GM18873 (cell line): ENCODE measurements around the gene SVOPL.
"Not testable (repeated sequence)": the region's sequence is repeated elsewhere in the genome, so short reads cannot be mapped to it uniquely, and the experiment has no call there.

ENCODE experiments used
- ATAC-seq: cut with Tn5 transposase; IDR thresholded peaks from one replicate; pipeline ENCODE4 v1.9.1; 2021; ENCODE audit warnings: mild to moderate bottlenecking, moderate library complexity, moderate number of reproducible peaks; ENCODE audit not compliant: unreplicated experiment, low FRiP score

SVOPL gene

GRCh38 chr7:138701537-138701923, 368 bp upstream of the SVOPL start:
- no peak for ATAC-seq

- no peak for ATAC-seq
Measured at GRCh38 chr7:138699661-138700060, 1.5 kb downstream of the SVOPL start.

DNA sequence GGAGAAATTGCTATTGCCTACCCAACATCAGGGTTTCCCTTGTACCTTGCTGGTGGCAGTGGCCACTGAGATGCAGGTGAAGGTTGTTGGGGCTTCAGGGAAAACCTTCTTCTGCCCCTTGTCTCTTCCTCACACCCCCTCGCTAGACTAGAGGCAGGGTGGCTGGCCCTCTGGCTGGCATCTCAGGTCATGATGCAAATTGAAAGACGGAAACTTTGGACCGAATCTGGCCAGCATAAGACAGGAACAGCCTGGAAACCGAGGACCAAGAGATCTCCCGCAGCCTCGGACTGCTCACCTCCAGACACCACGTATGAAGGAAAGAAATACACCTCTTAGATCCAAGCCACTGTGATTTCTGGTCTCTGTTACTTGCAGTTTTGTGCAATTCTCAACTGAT, 2.9 kb downstream of the SVOPL start:
- no peak for ATAC-seq

DNA sequence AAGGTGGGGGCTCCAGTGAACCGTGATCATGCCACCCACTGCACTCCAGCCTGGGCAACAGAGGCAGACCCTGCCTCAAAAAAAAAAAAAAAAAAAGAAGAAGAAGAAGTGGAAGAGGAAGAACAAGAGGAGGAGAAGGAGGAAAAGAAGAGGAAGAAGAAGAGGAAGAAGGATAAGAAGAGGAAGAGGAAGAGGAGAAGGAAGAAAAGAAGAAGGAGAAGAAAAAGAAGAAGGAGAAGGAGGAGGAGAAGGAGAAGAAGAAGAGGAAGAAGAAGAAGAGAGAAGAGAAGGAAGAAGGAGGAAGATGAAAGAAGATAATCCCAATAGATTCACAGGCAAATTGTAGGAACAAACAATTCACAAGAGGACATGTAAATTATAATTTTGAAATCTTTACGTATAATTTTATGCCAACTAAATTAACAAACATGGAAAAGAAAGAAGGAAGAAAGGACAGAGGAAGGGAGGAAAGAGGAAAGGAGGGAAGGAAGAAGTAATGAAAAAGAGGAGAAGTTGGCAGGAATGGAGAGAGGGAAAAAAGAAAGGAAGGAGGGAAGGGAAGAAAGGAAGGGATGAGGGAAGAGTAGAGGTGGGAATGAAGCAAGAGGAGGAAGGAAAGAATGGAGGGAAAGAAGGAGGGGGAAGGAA, 3.5 kb downstream of the SVOPL start:
- no peak for ATAC-seq

GRCh38 chr7:138695776-138696175, 5.4 kb downstream of the SVOPL start:
- ATAC-seq, result not testable (repeated sequence)

DNA sequence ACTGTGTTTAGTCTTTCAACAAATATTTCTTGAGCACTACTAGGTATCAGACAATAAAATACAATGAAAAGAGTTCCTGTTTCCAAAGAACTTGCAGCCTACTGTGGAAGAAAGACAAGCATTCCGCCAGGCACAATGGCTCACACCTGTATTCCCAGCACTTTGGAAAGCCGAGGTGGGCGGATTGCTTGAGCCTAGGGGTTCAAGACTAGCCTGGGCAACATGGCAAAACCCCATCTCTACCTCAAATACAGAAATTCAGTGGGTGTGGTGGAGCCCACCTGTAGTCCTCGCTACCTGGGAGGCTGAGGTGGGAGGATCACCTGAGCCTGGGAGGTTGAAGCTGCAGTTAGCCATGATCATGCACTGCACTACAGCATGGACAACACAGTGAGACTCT, 6.1 kb downstream of the SVOPL start:
- ATAC-seq, result no peak

- no peak for ATAC-seq
Measured at GRCh38 chr7:138691178-138691577, 10.0 kb downstream of the SVOPL start.

DNA sequence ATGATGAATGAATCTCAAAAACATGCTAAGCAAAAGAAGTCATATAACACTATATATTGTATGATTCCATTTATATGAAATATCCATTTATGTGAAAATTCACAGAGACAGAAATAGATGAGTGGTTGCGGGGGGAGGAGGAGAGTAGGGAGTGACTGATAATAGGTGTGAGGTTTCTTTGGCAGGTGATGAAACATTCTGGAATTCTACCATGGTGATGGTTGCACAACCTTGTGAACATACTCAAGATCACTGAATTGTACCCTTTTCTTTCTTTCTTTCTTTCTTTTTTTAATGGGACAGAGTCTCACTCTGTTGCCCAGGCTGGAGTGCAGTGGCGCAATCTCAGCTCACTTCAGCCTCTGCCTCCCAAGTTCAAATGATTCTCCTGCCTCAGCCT, 10.7 kb downstream of the SVOPL start:
- ATAC-seq, result no peak

DNA sequence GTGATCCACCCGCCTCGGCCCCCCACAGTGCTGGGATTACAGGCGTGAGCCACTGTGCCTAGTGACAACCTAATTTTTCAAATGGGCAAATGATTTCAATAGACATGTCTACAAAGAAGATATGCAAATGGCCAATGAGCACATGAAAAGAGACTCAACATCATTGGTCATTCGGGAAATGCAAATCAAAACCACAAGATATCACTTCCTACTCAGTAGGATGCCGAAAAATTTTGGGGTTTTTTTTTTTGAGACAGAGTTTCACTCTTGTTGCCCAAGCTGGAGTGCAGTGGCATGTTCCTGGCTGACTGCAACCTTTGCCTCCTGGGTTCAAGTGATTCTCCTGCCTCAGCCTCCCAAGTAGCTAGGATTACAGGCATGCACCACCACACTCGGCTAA, 13.1 kb downstream of the SVOPL start:
- ATAC-seq, result not testable (repeated sequence)

- no peak for ATAC-seq
Measured at GRCh38 chr7:138684340-138684739, 16.8 kb downstream of the SVOPL start.

DNA sequence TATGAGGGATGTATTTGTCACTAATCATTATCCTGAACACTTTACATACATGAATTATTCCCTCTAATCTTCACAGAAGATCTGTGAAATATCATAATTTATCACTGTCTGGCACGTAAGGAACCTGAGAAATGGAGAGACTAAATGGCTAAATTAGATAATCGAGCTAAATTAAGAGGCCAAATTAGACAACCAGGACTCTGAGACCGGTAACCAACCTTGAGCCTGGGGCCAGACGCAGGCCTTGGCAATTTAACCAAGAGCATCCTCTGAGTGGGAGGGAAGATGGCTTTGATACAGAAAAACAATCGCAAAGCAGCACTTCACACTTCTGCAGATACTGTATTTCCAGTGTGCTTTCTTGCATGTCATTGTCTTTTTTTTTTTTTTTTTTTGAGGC, 21.4 kb downstream of the SVOPL start:
- no peak for ATAC-seq

GRCh38 chr7:138670594-138670993, 30.6 kb downstream of the SVOPL start:
- no peak for ATAC-seq

DNA sequence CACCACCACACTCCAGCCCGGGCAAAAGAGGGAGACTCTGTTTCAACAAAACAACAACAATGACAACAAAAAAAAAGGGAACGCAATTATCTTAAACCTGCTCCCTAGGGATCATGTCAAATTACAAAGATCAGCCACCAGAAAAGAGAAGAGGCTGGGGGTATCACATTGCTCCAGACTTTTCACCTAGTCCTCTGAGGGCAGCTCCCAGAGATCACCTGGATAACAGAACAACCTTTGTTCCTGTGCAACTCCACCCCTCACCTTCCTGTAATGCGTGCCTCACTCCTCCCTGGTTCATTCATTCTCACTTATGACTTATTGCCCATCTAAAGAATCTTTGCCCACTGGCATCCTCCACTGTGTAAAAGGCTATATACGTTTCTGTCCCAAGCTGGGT, 31.8 kb downstream of the SVOPL start:
- no peak for ATAC-seq

DNA sequence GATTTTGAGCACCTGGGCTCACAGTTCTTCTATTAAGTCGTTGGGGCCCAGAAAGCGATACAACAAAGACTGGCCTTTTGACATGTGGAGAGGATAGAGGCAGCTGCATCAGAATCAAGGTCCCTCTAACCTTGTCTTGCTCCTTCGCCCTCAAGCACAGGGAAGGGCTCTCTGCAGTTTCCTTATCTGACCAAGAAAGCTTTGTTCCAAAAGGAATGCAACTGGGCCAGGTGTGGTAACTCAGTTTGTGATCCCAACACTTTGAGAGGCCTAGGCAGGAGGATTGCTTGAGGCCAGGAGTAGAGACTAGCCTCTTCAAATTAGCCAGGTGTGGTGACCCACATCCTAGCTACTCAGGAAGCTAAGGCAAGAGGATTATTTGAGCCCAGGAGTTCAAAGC, 32.2 kb downstream of the SVOPL start:
- no peak for ATAC-seq

DNA sequence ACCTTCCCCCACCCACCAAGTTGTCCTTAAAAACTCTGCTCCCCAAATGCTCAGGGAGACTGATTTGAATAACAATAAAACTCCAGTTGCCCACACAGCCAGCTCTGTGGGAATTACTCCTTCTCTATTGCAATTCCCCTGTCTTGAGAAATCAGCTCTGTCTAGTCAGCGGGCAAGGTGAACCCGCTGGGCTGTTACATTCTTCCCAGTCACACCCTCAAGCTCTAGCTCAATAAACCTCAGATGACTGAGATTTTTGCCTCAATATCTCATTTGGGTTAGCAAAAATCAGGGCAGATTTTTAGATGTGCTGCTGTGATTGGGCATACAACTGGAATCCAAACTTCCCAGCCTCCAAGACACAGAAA, 32.9 kb downstream of the SVOPL start:
- no peak for ATAC-seq

- ATAC-seq, result no peak
Measured at GRCh38 chr7:138667535-138668228, 33.5 kb downstream of the SVOPL start.

GRCh38 chr7:138666385-138666784, 34.8 kb downstream of the SVOPL start:
- ATAC-seq, result no peak

DNA sequence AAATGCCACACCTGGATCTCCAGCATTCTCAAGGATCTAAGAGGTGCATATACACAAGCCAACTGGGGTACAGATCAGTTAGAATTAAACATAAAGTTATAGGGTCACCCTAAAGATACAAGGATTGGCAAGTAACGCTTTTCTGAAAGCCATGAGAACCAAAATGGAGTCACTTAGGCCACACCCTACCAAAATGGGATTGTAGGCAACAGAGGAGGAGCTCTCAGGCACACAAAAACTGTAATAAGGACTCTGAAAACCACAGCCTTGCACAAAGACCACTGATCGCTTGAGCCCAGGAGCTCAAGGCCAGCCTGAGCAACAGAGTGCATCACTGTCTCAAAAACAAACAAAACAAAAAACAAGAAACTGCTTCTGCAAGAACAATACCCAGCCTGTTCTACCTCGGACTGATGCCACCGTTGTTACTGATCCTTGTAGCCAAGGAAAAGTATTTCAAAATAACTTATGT, 35.5 kb downstream of the SVOPL start:
- ATAC-seq, result no peak

DNA sequence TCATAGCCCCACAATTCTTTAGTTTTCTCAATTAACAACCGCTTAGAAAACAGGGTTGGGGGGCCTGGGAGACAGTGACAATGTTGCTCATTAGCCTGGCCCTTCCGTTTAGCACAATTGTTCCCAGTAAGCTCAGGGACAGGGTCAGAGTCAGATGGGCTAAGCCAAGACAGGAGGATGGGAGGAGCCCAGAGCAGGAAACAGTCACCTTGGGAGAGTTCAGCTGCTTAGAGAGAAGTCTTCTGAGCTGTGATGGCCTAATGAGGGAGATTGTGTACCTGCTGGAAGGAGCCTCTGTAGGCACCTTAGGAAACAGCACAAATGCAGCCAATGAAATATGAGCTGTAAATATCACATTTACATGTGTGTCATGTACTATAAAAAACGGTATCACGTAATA, 35.9 kb downstream of the SVOPL start:
- no peak for ATAC-seq

DNA sequence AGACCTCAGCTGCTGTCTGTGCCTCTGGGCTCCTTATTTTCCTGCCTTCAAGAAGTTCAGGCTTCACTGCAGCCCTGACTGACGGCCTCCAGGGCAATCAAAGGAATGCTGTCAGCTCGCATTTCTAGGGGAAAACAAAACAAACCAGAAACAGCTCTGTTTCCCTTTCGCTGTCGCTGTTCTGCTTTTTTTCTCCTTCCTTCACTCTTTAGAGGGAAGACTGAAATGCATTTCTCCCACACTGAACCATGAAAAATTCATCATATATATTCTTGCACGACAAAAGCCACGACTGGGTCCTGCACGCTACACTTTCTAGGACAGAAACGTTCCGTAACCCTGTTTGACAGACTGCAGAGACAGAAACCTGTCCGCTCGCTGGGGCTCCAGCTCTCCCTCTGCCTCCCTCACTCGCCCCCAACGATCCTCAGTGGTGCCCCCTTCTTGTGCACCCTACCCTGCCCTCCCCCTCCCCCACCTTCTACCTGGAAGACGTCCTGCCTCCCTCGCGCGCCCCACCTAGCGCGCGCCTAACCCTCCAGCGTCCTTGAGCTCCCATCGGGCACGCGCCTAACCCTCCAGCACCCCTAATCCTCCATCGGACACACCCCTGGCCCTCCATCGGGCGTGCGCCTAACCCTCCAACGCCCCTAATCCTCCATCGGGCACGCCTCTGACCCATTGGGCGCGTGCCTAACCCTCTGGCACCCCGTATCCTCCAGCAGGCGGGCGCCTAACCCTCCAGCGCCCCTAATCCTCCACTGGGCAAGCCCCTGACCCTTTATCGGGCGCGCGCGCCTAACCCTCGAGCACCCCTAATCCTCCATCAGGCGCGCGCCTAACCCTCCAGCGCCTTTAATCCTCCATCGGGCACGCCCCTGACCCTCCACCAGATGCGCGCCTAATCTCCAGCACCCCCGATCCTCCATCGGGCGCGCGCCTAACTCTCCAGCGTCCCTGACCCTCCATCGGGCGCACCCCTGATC, 37.1 kb downstream of the SVOPL start:
- no peak for ATAC-seq

- ATAC-seq, result no peak
Measured at GRCh38 chr7:138662991-138663320, 38.2 kb downstream of the SVOPL start.
